HepG2 (cell line): ENCODE measurements around the gene EOLA2. TPM values are rescaled to one million over a fixed set of nuclear protein-coding genes. Genes with fewer than 3 reads are reported as not detected.
A peak's percentile ranks its signal among the peaks of the same experiment; 100 is the strongest.

Source experiments
- ATF1 ChIP-seq: IDR thresholded peaks from 2 replicates; pipeline ENCODE4 v1.6.1; 2016; ENCODE audit warnings: mild to moderate bottlenecking, control low read depth
- CBFB ChIP-seq: sonication (generic); formaldehyde crosslinking; IDR thresholded peaks from 2 replicates; pipeline ENCODE4 v1.4.0; 2020; ENCODE audit warnings: missing genetic modification reagents
- CBX5 ChIP-seq: sonication (generic); formaldehyde crosslinking; IDR thresholded peaks from 2 replicates; pipeline ENCODE4 v1.4.0; 2020; ENCODE audit warnings: missing genetic modification reagents, borderline replicate concordance
- CEBPB ChIP-seq: IDR thresholded peaks from 2 replicates; pipeline ENCODE4 v1.6.1; 2011; ENCODE audit warnings: low read depth, low read length, improper control_type of control experiment, borderline replicate concordance
- DPF2 ChIP-seq: sonication (generic); formaldehyde crosslinking; IDR thresholded peaks from 2 replicates; pipeline ENCODE4 v1.4.0; 2020; ENCODE audit warnings: mild to moderate bottlenecking, low read depth, missing genetic modification reagents, borderline replicate concordance
- JARID2 ChIP-seq: sonication (generic); formaldehyde crosslinking; IDR thresholded peaks from 2 replicates; pipeline ENCODE4 v1.8.1; 2023; ENCODE audit warnings: missing genetic modification reagents, inconsistent platforms; ENCODE audit not compliant: insufficient replicate concordance
- KAT8 ChIP-seq: IDR thresholded peaks from 2 replicates; pipeline ENCODE4 v1.6.1; 2016; ENCODE audit warnings: missing genetic modification reagents, missing compliant biosample characterization
- KDM4B ChIP-seq: sonication (generic); formaldehyde crosslinking; IDR thresholded peaks from 2 replicates; pipeline ENCODE4 v1.4.0; 2020; ENCODE audit warnings: missing genetic modification reagents
- KLF15 ChIP-seq: sonication (generic); formaldehyde crosslinking; IDR thresholded peaks from 2 replicates; pipeline ENCODE4 v1.8.1; 2023; ENCODE audit warnings: borderline replicate concordance, mild to moderate bottlenecking, inconsistent platforms, missing genetic modification reagents, mixed read lengths
- LCORL ChIP-seq, 2 experiments: fragments of 450-650 bp in 1 of 2; sonication (generic) in 1 of 2; formaldehyde crosslinking in 1 of 2; IDR thresholded peaks; 2 replicates each; pipeline versions ENCODE4 v1.5.0 to v1.6.1; 2017 to 2020; ENCODE audit warnings: antibody characterized with exemption in 1 of 2, missing genetic modification reagents in 1 of 2
- ONECUT2 ChIP-seq: sonication (generic); formaldehyde crosslinking; IDR thresholded peaks from 2 replicates; pipeline ENCODE4 v1.4.0; 2020; ENCODE audit warnings: missing genetic modification reagents
- PHB2 ChIP-seq: fragments of 450-650 bp; IDR thresholded peaks from 2 replicates; pipeline ENCODE4 v1.6.1; 2018; ENCODE audit not compliant: partially characterized antibody
- RNF2 ChIP-seq: fragments of 450-650 bp; conservative IDR thresholded peaks from 2 replicates; pipeline ENCODE4 v1.6.1; 2016; ENCODE audit warnings: low read depth
- SMAD1 ChIP-seq: sonication (generic); formaldehyde crosslinking; IDR thresholded peaks from 2 replicates; pipeline ENCODE4 v1.4.0; 2020; ENCODE audit warnings: missing genetic modification reagents, low read depth, mild to moderate bottlenecking, borderline replicate concordance
- SMYD3 ChIP-seq: sonication (generic); formaldehyde crosslinking; IDR thresholded peaks from 2 replicates; pipeline ENCODE4 v1.8.1; 2023; ENCODE audit warnings: mild to moderate bottlenecking, missing genetic modification reagents
- TIGD3 ChIP-seq: sonication (generic); formaldehyde crosslinking; IDR thresholded peaks from 2 replicates; pipeline ENCODE4 v1.5.1; 2020; ENCODE audit warnings: mild to moderate bottlenecking, missing genetic modification reagents, borderline replicate concordance
- ZBTB1 ChIP-seq: sonication (generic); formaldehyde crosslinking; IDR thresholded peaks from 2 replicates; pipeline ENCODE4 v1.4.0; 2020; ENCODE audit warnings: missing genetic modification reagents, borderline replicate concordance
- ZBTB21 ChIP-seq: sonication (generic); formaldehyde crosslinking; IDR thresholded peaks from 2 replicates; pipeline ENCODE4 v1.4.0; 2020; ENCODE audit warnings: missing genetic modification reagents
- ZFP1 ChIP-seq: IDR thresholded peaks from 2 replicates; pipeline ENCODE4 v1.6.1; 2016
- ZMYM3 ChIP-seq: sonication (generic); formaldehyde crosslinking; IDR thresholded peaks from 2 replicates; pipeline ENCODE4 v1.5.1; 2020; ENCODE audit warnings: mild to moderate bottlenecking, missing genetic modification reagents
- ZNF18 ChIP-seq: sonication (generic); formaldehyde crosslinking; IDR thresholded peaks from 2 replicates; pipeline ENCODE4 v1.8.0; 2022; ENCODE audit warnings: mild to moderate bottlenecking, missing genetic modification reagents; ENCODE audit not compliant: insufficient replicate concordance
- ZNF276 ChIP-seq: sonication (generic); formaldehyde crosslinking; IDR thresholded peaks from 2 replicates; pipeline ENCODE4 v1.4.0; 2020; ENCODE audit warnings: mild to moderate bottlenecking, low read depth, missing genetic modification reagents
- ZNF484 ChIP-seq: sonication (generic); formaldehyde crosslinking; IDR thresholded peaks from 2 replicates; pipeline ENCODE4 v1.5.1; 2020; ENCODE audit warnings: mild to moderate bottlenecking, low read depth, missing genetic modification reagents, borderline replicate concordance
- ZNF510 ChIP-seq: sonication (generic); formaldehyde crosslinking; IDR thresholded peaks from 2 replicates; pipeline ENCODE4 v1.4.0; 2020; ENCODE audit warnings: low read depth, mild to moderate bottlenecking, missing genetic modification reagents
- ZNF556 ChIP-seq: sonication (generic); formaldehyde crosslinking; IDR thresholded peaks from 2 replicates; pipeline ENCODE4 v1.4.0; 2020; ENCODE audit warnings: mild to moderate bottlenecking, missing genetic modification reagents, borderline replicate concordance
- ZNF562 ChIP-seq: sonication (generic); formaldehyde crosslinking; IDR thresholded peaks from 2 replicates; pipeline ENCODE4 v1.8.0; 2022; ENCODE audit warnings: missing genetic modification reagents, borderline replicate concordance
- polyA plus RNA-seq, 8 experiments: library from polyadenylated mRNA; depleted of rRNA in 3 of 8; stranded (reverse) in 7 of 8; unstranded in 1 of 8; fragments of >200 nt; fragmentation: Illumina TruSeq in 4 of 8; extraction: Trizol in 4 of 8; gene quantifications; 2 replicates each; pipeline versions ENCODE4 v1.2.1 to v1.2.3, GENCODE V29; 2011 to 2016; ENCODE audit warnings: low read depth in 4 of 8, missing spikeins in 1 of 8, mixed read lengths in 1 of 8; ENCODE audit not compliant: insufficient read depth in 1 of 8
- total RNA-seq, 5 experiments: library from RNA; depleted of rRNA; stranded (reverse); fragments of >200 nt; fragmentation: Illumina TruSeq; extraction: Trizol; gene quantifications; 2 replicates each; pipeline ENCODE4 v1.2.3, GENCODE V29; 2016; ENCODE audit warnings: low read depth in 1 of 5

Gene EOLA2
- total and polyA plus RNA-seq, 2 of the 13 experiments (the other 11 are each of a cell fraction or from before 2014, with no cell fraction given) = 20.4 to 22.0 TPM

GRCh38 chrX:149939905-149940673 lies 1.8 kb upstream of the EOLA2 start (continued):
- TF ChIP-seq DPF2 (CRISPR knock-in tag) = no peak
- no peak for TF ChIP-seq ZFP1 (CRISPR knock-in tag)
- no peak for TF ChIP-seq SMAD1 (CRISPR knock-in tag)
- no peak for TF ChIP-seq ZMYM3 (CRISPR knock-in tag)
- no peak for TF ChIP-seq ZNF276 (CRISPR knock-in tag)
- TF ChIP-seq RNF2 = no peak
- no peak for TF ChIP-seq LCORL (IDR thresholded peaks at IDR 0.05)
- 0 out of 2 replicates have a peak, but pooled peaks have one; percentile 48 for TF ChIP-seq LCORL (CRISPR knock-in tag; IDR thresholded peaks at IDR 0.05)
- TF ChIP-seq SMYD3 = no peak
- TF ChIP-seq PHB2 = no peak
- no peak for TF ChIP-seq CBFB (CRISPR knock-in tag)
- TF ChIP-seq ATF1 (CRISPR knock-in tag) = no peak
- 0 out of 2 replicates have a peak, but pooled peaks have one; percentile 18 for TF ChIP-seq CEBPB
- TF ChIP-seq JARID2 (CRISPR knock-in tag) = no peak
- peak; percentile 55 for TF ChIP-seq ZNF18
- TF ChIP-seq ZNF556 = no peak
- TF ChIP-seq KDM4B (CRISPR knock-in tag) = no peak
- no peak for TF ChIP-seq KAT8 (CRISPR knock-in tag)
- TF ChIP-seq ZNF484 (CRISPR knock-in tag) = no peak
- no peak for TF ChIP-seq ONECUT2 (CRISPR knock-in tag)
- no peak for TF ChIP-seq ZBTB21 (CRISPR knock-in tag)
- TF ChIP-seq ZNF510 (CRISPR knock-in tag) = no peak
- no peak for TF ChIP-seq CBX5 (CRISPR knock-in tag)
- TF ChIP-seq TIGD3 = no peak
- no peak for TF ChIP-seq ZNF562
- no peak for TF ChIP-seq KLF15 (CRISPR knock-in tag)
- TF ChIP-seq ZBTB1 (CRISPR knock-in tag) = no peak
